ENCODE measurements around the gene DGAT2.

The DGAT2 gene

GRCh38 chr11:75814677-75815344 lies 46.2 kb downstream of the DGAT2 start, which contains the start of gene UVRAG:
Gene UVRAG, plus strand, starts transcription at chr11:75815210. Its CDS starts 198 bp downstream, at chr11:75815408.
- no peaks in the 10 kb centered on the region for H3K36me3 ChIP-seq (ENCODE audit: insufficient read depth, low read length)
- H3K27me3 ChIP-seq (ENCODE audit: insufficient read depth, low read length): no peaks in the 10 kb centered on the region
- peak within 1 kb of the TSS; percentile 90 for H3K4me3 ChIP-seq (ENCODE audit: low read depth, low read length)
- H3K4me1 ChIP-seq (ENCODE audit: control insufficient read depth, insufficient read depth, low read length, unreplicated experiment): peaks cover 10% of the 10 kb centered on the region
- H3K27ac ChIP-seq (ENCODE audit: low read depth, low read length): peak within 1 kb of the TSS; percentile 60
- H2AFZ ChIP-seq (ENCODE audit: low read length, unreplicated experiment): peak within 1 kb of the TSS; percentile 95
- peaks cover 42% of the 10 kb centered on the region for H3K79me2 ChIP-seq (ENCODE audit: control insufficient read depth, insufficient read depth, low read length, unreplicated experiment)

GRCh38 chr11:75815345-75816168 lies 47.0 kb downstream of the DGAT2 start:
- peaks cover 42% of the 10 kb centered on the region for H3K79me2 ChIP-seq (ENCODE audit: control insufficient read depth, insufficient read depth, low read length, unreplicated experiment)
- H3K27ac ChIP-seq (ENCODE audit: low read depth, low read length): peak overlapping the region; percentile 60
- H3K4me1 ChIP-seq (ENCODE audit: control insufficient read depth, insufficient read depth, low read length, unreplicated experiment): peaks cover 10% of the 10 kb centered on the region
- H3K27me3 ChIP-seq (ENCODE audit: insufficient read depth, low read length): no peaks in the 10 kb centered on the region
- H2AFZ ChIP-seq (ENCODE audit: low read length, unreplicated experiment): peak overlapping the region; percentile 95
- H3K36me3 ChIP-seq (ENCODE audit: insufficient read depth, low read length): no peaks in the 10 kb centered on the region
- H3K4me3 ChIP-seq (ENCODE audit: low read depth, low read length): peak overlapping the region; percentile 90

- 0 out of 2 replicates have a peak overlapping the region, but pooled peaks have one; percentile 7 for H3K27ac ChIP-seq (ENCODE audit: low read depth, low read length)
Measured at GRCh38 chr11:75816561-75817239, 48.1 kb downstream of the DGAT2 start.

GRCh38 chr11:75820645-75821044 lies 52.1 kb downstream of the DGAT2 start:
- Histone ChIP-seq H2AFZ (ENCODE audit: low read length, unreplicated experiment) (no peak overlapping the region), H3K27me3 (ENCODE audit: insufficient read depth, low read length) (no peaks in the 10 kb centered on the region), H3K36me3 (ENCODE audit: insufficient read depth, low read length) (peaks cover 6% of the 10 kb centered on the region; the same call in 1 of the 2 replicates), H3K79me2 (ENCODE audit: control insufficient read depth, insufficient read depth, low read length, unreplicated experiment) (peaks cover 81% of the 10 kb centered on the region), H3K27ac (ENCODE audit: low read depth, low read length) (no peak overlapping the region), H3K4me3 (ENCODE audit: low read depth, low read length) (no peak overlapping the region), H3K4me1 (ENCODE audit: control insufficient read depth, insufficient read depth, low read length, unreplicated experiment) (peaks cover 16% of the 10 kb centered on the region)

More at GRCh38 chr11:75816561-75817239, 48.1 kb downstream of the DGAT2 start:
- Histone ChIP-seq H3K4me1 (ENCODE audit: control insufficient read depth, insufficient read depth, low read length, unreplicated experiment) (peaks cover 20% of the 10 kb centered on the region), H3K79me2 (ENCODE audit: control insufficient read depth, insufficient read depth, low read length, unreplicated experiment) (peaks cover 51% of the 10 kb centered on the region), H3K4me3 (ENCODE audit: low read depth, low read length) (peak overlapping the region; percentile 90), H2AFZ (ENCODE audit: low read length, unreplicated experiment) (peak overlapping the region; percentile 37), H3K27me3 (ENCODE audit: insufficient read depth, low read length) (no peaks in the 10 kb centered on the region), H3K36me3 (ENCODE audit: insufficient read depth, low read length) (peaks cover 4% of the 10 kb centered on the region; the same call in 1 of the 2 replicates)

GRCh38 chr11:75821202-75821601 lies 52.6 kb downstream of the DGAT2 start:
- no peak overlapping the region for H3K4me3 ChIP-seq (ENCODE audit: low read depth, low read length)
- H3K79me2 ChIP-seq (ENCODE audit: control insufficient read depth, insufficient read depth, low read length, unreplicated experiment): peaks cover 79% of the 10 kb centered on the region
- no peak overlapping the region for H2AFZ ChIP-seq (ENCODE audit: low read length, unreplicated experiment)
- peaks cover 22% of the 10 kb centered on the region for H3K4me1 ChIP-seq (ENCODE audit: control insufficient read depth, insufficient read depth, low read length, unreplicated experiment)
- H3K27me3 ChIP-seq (ENCODE audit: insufficient read depth, low read length): no peaks in the 10 kb centered on the region
- no peak overlapping the region for H3K27ac ChIP-seq (ENCODE audit: low read depth, low read length)
- H3K36me3 ChIP-seq (ENCODE audit: insufficient read depth, low read length): peaks cover 6% of the 10 kb centered on the region; the same call in 1 of the 2 replicates

- peaks cover 35% of the 10 kb centered on the region for H3K4me1 ChIP-seq (ENCODE audit: control insufficient read depth, insufficient read depth, low read length, unreplicated experiment)
- H2AFZ ChIP-seq (ENCODE audit: low read length, unreplicated experiment): no peak overlapping the region
- peaks cover 6% of the 10 kb centered on the region; the same call in 1 of the 2 replicates for H3K36me3 ChIP-seq (ENCODE audit: insufficient read depth, low read length)
- H3K4me3 ChIP-seq (ENCODE audit: low read depth, low read length): no peak overlapping the region
- no peak overlapping the region for H3K27ac ChIP-seq (ENCODE audit: low read depth, low read length)
- no peaks in the 10 kb centered on the region for H3K27me3 ChIP-seq (ENCODE audit: insufficient read depth, low read length)
- H3K79me2 ChIP-seq (ENCODE audit: control insufficient read depth, insufficient read depth, low read length, unreplicated experiment): peaks cover 76% of the 10 kb centered on the region
Measured at GRCh38 chr11:75822541-75822940, 54.0 kb downstream of the DGAT2 start.

- H2AFZ ChIP-seq (ENCODE audit: low read length, unreplicated experiment): peak overlapping the region; percentile 9
- no peaks in the 10 kb centered on the region for H3K27me3 ChIP-seq (ENCODE audit: insufficient read depth, low read length)
- peaks cover 76% of the 10 kb centered on the region for H3K79me2 ChIP-seq (ENCODE audit: control insufficient read depth, insufficient read depth, low read length, unreplicated experiment)
- H3K27ac ChIP-seq (ENCODE audit: low read depth, low read length): peak overlapping the region; percentile 41; the same call in 1 of the 2 replicates
- H3K4me1 ChIP-seq (ENCODE audit: control insufficient read depth, insufficient read depth, low read length, unreplicated experiment): peaks cover 37% of the 10 kb centered on the region
- H3K36me3 ChIP-seq (ENCODE audit: insufficient read depth, low read length): peaks cover 6% of the 10 kb centered on the region; the same call in 1 of the 2 replicates
- H3K4me3 ChIP-seq (ENCODE audit: low read depth, low read length): peak overlapping the region; percentile 79
Measured at GRCh38 chr11:75823415-75823814, 54.8 kb downstream of the DGAT2 start.

- H3K4me1 ChIP-seq (ENCODE audit: control insufficient read depth, insufficient read depth, low read length, unreplicated experiment): peaks cover 37% of the 10 kb centered on the region
- peaks cover 74% of the 10 kb centered on the region for H3K79me2 ChIP-seq (ENCODE audit: control insufficient read depth, insufficient read depth, low read length, unreplicated experiment)
- peak overlapping the region; percentile 60 for H2AFZ ChIP-seq (ENCODE audit: low read length, unreplicated experiment)
- peak overlapping the region; percentile 79 for H3K4me3 ChIP-seq (ENCODE audit: low read depth, low read length)
- no peaks in the 10 kb centered on the region for H3K27me3 ChIP-seq (ENCODE audit: insufficient read depth, low read length)
- H3K36me3 ChIP-seq (ENCODE audit: insufficient read depth, low read length): peaks cover 6% of the 10 kb centered on the region; the same call in 1 of the 2 replicates
- peak overlapping the region; percentile 41 for H3K27ac ChIP-seq (ENCODE audit: low read depth, low read length)
Measured at GRCh38 chr11:75823946-75824345, 55.4 kb downstream of the DGAT2 start.

GRCh38 chr11:75826461-75827230 lies 58.1 kb downstream of the DGAT2 start:
- H3K4me1 ChIP-seq (ENCODE audit: control insufficient read depth, insufficient read depth, low read length, unreplicated experiment): peaks cover 28% of the 10 kb centered on the region
- H3K79me2 ChIP-seq (ENCODE audit: control insufficient read depth, insufficient read depth, low read length, unreplicated experiment): peaks cover 86% of the 10 kb centered on the region
- H2AFZ ChIP-seq (ENCODE audit: low read length, unreplicated experiment): peak overlapping the region; percentile 87
- H3K4me3 ChIP-seq (ENCODE audit: low read depth, low read length): peak overlapping the region; percentile 40
- peak overlapping the region; percentile 77 for H3K27ac ChIP-seq (ENCODE audit: low read depth, low read length)
- H3K36me3 ChIP-seq (ENCODE audit: insufficient read depth, low read length): peaks cover 2% of the 10 kb centered on the region; the same call in 1 of the 2 replicates
- no peaks in the 10 kb centered on the region for H3K27me3 ChIP-seq (ENCODE audit: insufficient read depth, low read length)
